Parathyroid adenoma (tissue), 2 donors: ENCODE results near the gene ASTN2.

Experiments
- H2AFZ ChIP-seq: fragments of 300-600 bp; sonication (generic); one replicate; pipeline ENCODE4 v1.7.0; 2017; ENCODE audit warnings: antibody characterized with exemption, mild to moderate bottlenecking
- H3K27ac ChIP-seq: fragments of 300-600 bp; sonication (generic); one replicate; pipeline ENCODE4 v1.7.0; 2017
- H3K27me3 ChIP-seq: fragments of 300-600 bp; sonication (generic); one replicate; pipeline ENCODE4 v1.7.0; 2017; ENCODE audit warnings: low read length; ENCODE audit not compliant: control insufficient read depth, insufficient read depth
- H3K36me3 ChIP-seq: fragments of 300-600 bp; sonication (generic); one replicate; pipeline ENCODE4 v1.7.0; 2017; ENCODE audit warnings: low read length; ENCODE audit not compliant: control insufficient read depth, insufficient read depth
- H3K4me1 ChIP-seq: fragments of 300-600 bp; sonication (generic); one replicate; pipeline ENCODE4 v1.7.0; 2017; ENCODE audit warnings: control low read depth
- H3K4me2 ChIP-seq: fragments of 300-600 bp; sonication (generic); one replicate; pipeline ENCODE4 v1.7.0; 2017; ENCODE audit warnings: low read length
- H3K4me3 ChIP-seq: fragments of 300-600 bp; sonication (generic); one replicate; pipeline ENCODE4 v1.7.0; 2017; ENCODE audit warnings: low read depth, low read length
- H3K79me2 ChIP-seq: fragments of 300-600 bp; sonication (generic); one replicate; pipeline ENCODE4 v1.7.0; 2017; ENCODE audit warnings: control low read depth
- H3K9ac ChIP-seq: fragments of 300-600 bp; sonication (generic); one replicate; pipeline ENCODE4 v1.7.0; 2017; ENCODE audit warnings: mild to moderate bottlenecking
- H3K9me3 ChIP-seq: fragments of 300-600 bp; sonication (generic); one replicate; pipeline ENCODE4 v1.7.0; 2017; ENCODE audit warnings: low read length; ENCODE audit not compliant: control insufficient read depth
- CTCF ChIP-seq: fragments of 300-600 bp; sonication (generic); IDR thresholded peaks from one replicate; pipeline ENCODE4 v1.7.0; 2017; ENCODE audit warnings: antibody characterized with exemption, mild to moderate bottlenecking
- donor health status: primary hyperparathyroidism.

ASTN2 gene

GRCh38 chr9:117459913-117460312, 45.1 kb upstream of the ASTN2 start:
- Histone ChIP-seq H3K79me2 (no peaks in the 10 kb centered on the region), H3K27me3 (no peaks in the 10 kb centered on the region), H3K9ac (no peak overlapping the region), H3K4me2 (no peak overlapping the region), H3K4me1 (no peaks in the 10 kb centered on the region), H3K9me3 (no peaks in the 10 kb centered on the region), H2AFZ (no peak overlapping the region), H3K36me3 (no peaks in the 10 kb centered on the region), H3K4me3 (no peak overlapping the region), H3K27ac (no peak overlapping the region)
- TF ChIP-seq CTCF: no peak

- no peak for TF ChIP-seq CTCF
- no peaks in the 10 kb centered on the region for H3K9me3 ChIP-seq
- no peaks in the 10 kb centered on the region for H3K36me3 ChIP-seq
- H3K4me2 ChIP-seq: no peak overlapping the region
- no peaks in the 10 kb centered on the region for H3K27me3 ChIP-seq
- H3K27ac ChIP-seq: no peak overlapping the region
- no peak overlapping the region for H3K4me3 ChIP-seq
- no peaks in the 10 kb centered on the region for H3K79me2 ChIP-seq
- H3K4me1 ChIP-seq: no peaks in the 10 kb centered on the region
- no peak overlapping the region for H3K9ac ChIP-seq
- no peak overlapping the region for H2AFZ ChIP-seq
Measured at GRCh38 chr9:117458066-117458465, 43.2 kb upstream of the ASTN2 start.

- no peak for TF ChIP-seq CTCF
- H3K9ac ChIP-seq: no peak overlapping the region
- H3K4me2 ChIP-seq: no peak overlapping the region
- H3K4me1 ChIP-seq: no peaks in the 10 kb centered on the region
- H3K4me3 ChIP-seq: no peak overlapping the region
- H3K36me3 ChIP-seq: no peaks in the 10 kb centered on the region
- H2AFZ ChIP-seq: no peak overlapping the region
- no peaks in the 10 kb centered on the region for H3K27me3 ChIP-seq
- H3K79me2 ChIP-seq: no peaks in the 10 kb centered on the region
- no peaks in the 10 kb centered on the region for H3K9me3 ChIP-seq
- no peak overlapping the region for H3K27ac ChIP-seq
Measured at GRCh38 chr9:117454711-117455110, 39.9 kb upstream of the ASTN2 start.

GRCh38 chr9:117453737-117454136, 38.9 kb upstream of the ASTN2 start:
- Histone ChIP-seq H3K27ac (no peak overlapping the region), H3K36me3 (no peaks in the 10 kb centered on the region), H3K4me3 (no peak overlapping the region), H3K9ac (no peak overlapping the region), H3K9me3 (no peaks in the 10 kb centered on the region), H3K79me2 (no peaks in the 10 kb centered on the region), H3K27me3 (no peaks in the 10 kb centered on the region), H3K4me1 (no peaks in the 10 kb centered on the region), H3K4me2 (no peak overlapping the region), H2AFZ (no peak overlapping the region)
- TF ChIP-seq CTCF: no peak

GRCh38 chr9:117451311-117451710, 36.5 kb upstream of the ASTN2 start:
- no peaks in the 10 kb centered on the region for H3K36me3 ChIP-seq
- no peak for TF ChIP-seq CTCF
- no peak overlapping the region for H3K4me2 ChIP-seq
- no peaks in the 10 kb centered on the region for H3K4me1 ChIP-seq
- no peaks in the 10 kb centered on the region for H3K79me2 ChIP-seq
- H3K9me3 ChIP-seq: no peaks in the 10 kb centered on the region
- no peaks in the 10 kb centered on the region for H3K27me3 ChIP-seq
- no peak overlapping the region for H3K27ac ChIP-seq
- no peak overlapping the region for H2AFZ ChIP-seq
- H3K4me3 ChIP-seq: no peak overlapping the region
- no peak overlapping the region for H3K9ac ChIP-seq
